CD4-positive, alpha-beta T cell (primary cell): Measurements from ENCODE around the gene RNU6-1. TPM values are rescaled to one million over a fixed set of nuclear protein-coding genes. Genes with fewer than 3 reads are reported as not detected.

Source experiments
- ATAC-seq: fragments of 200-7000 bp; cut with Tn5 transposase; one replicate; pipeline ENCODE4 v1.10.0; 2022; ENCODE audit warnings: mild to moderate bottlenecking; ENCODE audit not compliant: poor library complexity
- CTCF ChIA-PET: fragments of 350-600 bp; sonication (Branson Sonifier 250); formaldehyde crosslinking; loops from one replicate; lab custom pipeline; 2021; ENCODE audit warnings: antibody characterized with exemption, inconsistent platforms; lab: Charles Lee
- POLR2A ChIA-PET: fragments of 350-600 bp; sonication (Branson Sonifier 250); formaldehyde crosslinking; loops from one replicate; lab custom pipeline; 2021; ENCODE audit warnings: antibody characterized with exemption, inconsistent platforms; lab: Charles Lee
- DNase-seq, 14 experiments: peaks; one replicate each; pipeline ENCODE4 v3.0.0-alpha.2; 2013 to 2020; ENCODE audit warnings: mixed read lengths in 2 of 14
- H3K27ac ChIP-seq, 2 donors: one replicate each; pipeline versions ENCODE4 v1.5.1 to v1.7.0; 2013; ENCODE audit warnings: low read length in 2 of 2, low read depth in 1 of 2, mild to moderate bottlenecking in 1 of 2
- H3K27me3 ChIP-seq, 2 experiments: 1 replicate in 1 of 2; 2 replicates in 1 of 2; pipeline versions ENCODE4 v1.6.1 to v1.7.0; 2013; ENCODE audit warnings: low read length in 2 of 2, control low read depth in 1 of 2, mild to moderate bottlenecking in 1 of 2, moderate library complexity in 1 of 2; ENCODE audit not compliant: insufficient read depth in 2 of 2, control insufficient read depth in 1 of 2
- H3K36me3 ChIP-seq: one replicate; pipeline ENCODE4 v1.6.1; 2013; ENCODE audit warnings: low read length, control low read depth; ENCODE audit not compliant: insufficient read depth
- H3K4me1 ChIP-seq: one replicate; pipeline ENCODE4 v1.6.1; 2013; ENCODE audit warnings: low read length, control low read depth; ENCODE audit not compliant: insufficient read depth
- H3K4me3 ChIP-seq: one replicate; pipeline ENCODE4 v1.5.1; 2013; ENCODE audit warnings: mild to moderate bottlenecking, low read length, moderate library complexity
- H3K9me3 ChIP-seq, 2 experiments: 1 replicate in 1 of 2; 2 replicates in 1 of 2; pipeline versions ENCODE4 v1.6.1 to v1.7.0; 2013; ENCODE audit warnings: low read length in 2 of 2, mild to moderate bottlenecking in 2 of 2, control low read depth in 1 of 2, moderate library complexity in 1 of 2; ENCODE audit not compliant: control insufficient read depth in 1 of 2, insufficient read depth in 1 of 2
- H3K27ac Mint-ChIP-seq: one replicate; pipeline ENCODE4 v1.8.0; 2020; ENCODE audit warnings: mixed read lengths
- H3K27me3 Mint-ChIP-seq: one replicate; pipeline ENCODE4 v1.8.0; 2021; ENCODE audit warnings: mixed read lengths
- H3K36me3 Mint-ChIP-seq: one replicate; pipeline ENCODE4 v1.8.0; 2021; ENCODE audit warnings: low read depth, mixed read lengths
- H3K4me1 Mint-ChIP-seq: one replicate; pipeline ENCODE4 v1.8.0; 2021; ENCODE audit warnings: low read depth, mixed read lengths
- H3K4me3 Mint-ChIP-seq: one replicate; pipeline ENCODE4 v1.8.0; 2020; ENCODE audit warnings: mild to moderate bottlenecking, mixed read lengths
- H3K9me3 Mint-ChIP-seq: one replicate; pipeline ENCODE4 v1.8.0; 2020; ENCODE audit warnings: mixed read lengths
- intact Hi-C, 2 experiments: fragments of 100-400 bp; cut with DNase I in 1 of 2; cut with micrococcal nuclease in 1 of 2; formaldehyde crosslinking; loops; one replicate each; pipeline versions ENCODE4 v1.15.1 to v1.9.0; 2023 to 2025; cut with DNase I, micrococcal nuclease
- total RNA-seq, 174 experiments: library from RNA in 2 of 174; stranded (reverse) in 2 of 174; gene quantifications; one replicate each; pipeline ENCODE4 v1.2.3 and lab custom pipeline; 2021 to 2026
- TF ChIP-seq, protein P1 (sequence below): fragments of 200-600 bp; IDR thresholded peaks from one replicate; pipeline ENCODE4 v1.8.0; 2022; ENCODE audit warnings: antibody characterized with exemption, mild to moderate bottlenecking

RNU6-1 gene
- total RNA-seq, 2 experiments from 2014 or later, result not detected

DNA sequence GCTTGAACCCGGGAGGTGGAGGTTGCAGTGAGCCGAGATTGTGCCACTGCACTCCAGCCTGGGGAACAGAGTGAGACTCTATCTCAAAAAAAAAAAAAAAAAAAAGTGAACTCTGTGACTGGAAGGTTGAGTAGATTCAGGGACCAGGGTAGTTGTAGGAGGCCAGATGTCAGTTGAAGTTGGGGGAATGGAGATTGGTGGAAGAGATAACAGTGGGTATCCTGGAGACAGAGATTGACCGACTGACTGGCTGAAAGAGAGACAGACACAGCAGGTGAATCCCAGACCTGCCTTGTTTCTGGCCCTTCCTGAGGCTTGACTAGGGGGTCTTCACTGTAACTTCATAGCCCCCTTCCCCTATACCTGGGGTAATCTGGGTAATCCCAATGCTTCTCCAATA is 22.1 kb upstream of the RNU6-1 start:
- no peak overlapping the region for H3K4me3 ChIP-seq
- ChIA-PET CTCF (no interaction called here), POLR2A (no interaction called here)
- H3K36me3 ChIP-seq, result no peaks in the 10 kb centered on the region
- H3K27me3 Mint-ChIP-seq, result peaks cover 6% of the 10 kb centered on the region
- ATAC-seq (no peak), DNase-seq (no peak)
- no peaks in the 10 kb centered on the region for H3K9me3 ChIP-seq
- H3K36me3 Mint-ChIP-seq, result no peaks in the 10 kb centered on the region
- peaks cover 10% of the 10 kb centered on the region for H3K4me1 ChIP-seq
- H3K4me1 Mint-ChIP-seq, result no peaks in the 10 kb centered on the region
- TF ChIP-seq, protein P1, sequence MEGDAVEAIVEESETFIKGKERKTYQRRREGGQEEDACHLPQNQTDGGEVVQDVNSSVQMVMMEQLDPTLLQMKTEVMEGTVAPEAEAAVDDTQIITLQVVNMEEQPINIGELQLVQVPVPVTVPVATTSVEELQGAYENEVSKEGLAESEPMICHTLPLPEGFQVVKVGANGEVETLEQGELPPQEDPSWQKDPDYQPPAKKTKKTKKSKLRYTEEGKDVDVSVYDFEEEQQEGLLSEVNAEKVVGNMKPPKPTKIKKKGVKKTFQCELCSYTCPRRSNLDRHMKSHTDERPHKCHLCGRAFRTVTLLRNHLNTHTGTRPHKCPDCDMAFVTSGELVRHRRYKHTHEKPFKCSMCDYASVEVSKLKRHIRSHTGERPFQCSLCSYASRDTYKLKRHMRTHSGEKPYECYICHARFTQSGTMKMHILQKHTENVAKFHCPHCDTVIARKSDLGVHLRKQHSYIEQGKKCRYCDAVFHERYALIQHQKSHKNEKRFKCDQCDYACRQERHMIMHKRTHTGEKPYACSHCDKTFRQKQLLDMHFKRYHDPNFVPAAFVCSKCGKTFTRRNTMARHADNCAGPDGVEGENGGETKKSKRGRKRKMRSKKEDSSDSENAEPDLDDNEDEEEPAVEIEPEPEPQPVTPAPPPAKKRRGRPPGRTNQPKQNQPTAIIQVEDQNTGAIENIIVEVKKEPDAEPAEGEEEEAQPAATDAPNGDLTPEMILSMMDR, result no peak
- H3K27ac ChIP-seq, result no peak overlapping the region
- H3K27me3 ChIP-seq, result no peaks in the 10 kb centered on the region
- no peak overlapping the region for H3K27ac Mint-ChIP-seq
- intact Hi-C loops, result loop anchor here in 1 of 2 experiments (2.0 kb wide), 1 partner anchor 349 kb away; no protein-coding TSS in a partner anchor
- H3K4me3 Mint-ChIP-seq, result no peak overlapping the region
- H3K9me3 Mint-ChIP-seq, result no peaks in the 10 kb centered on the region

DNA sequence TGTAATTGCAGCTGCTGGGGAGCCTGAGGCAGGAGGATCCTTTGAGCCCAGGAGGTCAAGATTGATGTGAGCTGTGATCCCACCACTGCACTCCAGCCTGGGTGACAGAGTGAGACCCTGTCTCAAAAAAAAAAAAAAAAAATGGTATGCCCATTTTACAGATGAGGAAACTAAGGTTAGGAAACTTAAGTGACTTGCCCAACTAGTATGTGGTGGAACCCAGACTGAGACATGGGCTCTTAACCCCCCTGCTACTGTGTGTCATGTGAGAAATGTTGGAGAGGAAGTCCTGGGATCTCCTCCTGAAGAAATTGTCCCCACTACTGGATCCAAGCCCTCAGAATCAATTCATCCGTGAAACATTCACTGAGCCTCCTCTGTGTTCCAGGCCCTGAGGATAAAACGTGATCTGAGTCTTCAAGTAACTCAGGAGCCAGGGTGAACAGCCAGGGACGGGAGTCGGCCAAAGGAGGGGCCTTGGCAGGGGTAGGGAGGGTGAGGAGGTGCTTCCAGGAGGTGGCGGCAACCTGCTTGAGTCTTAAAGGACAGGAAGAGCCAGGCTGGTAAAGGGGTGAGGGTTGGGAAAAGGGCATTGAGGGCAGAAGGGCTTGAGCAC is 19.6 kb upstream of the RNU6-1 start:
- Mint-ChIP-seq H3K4me3 (no peak overlapping the region), H3K36me3 (no peaks in the 10 kb centered on the region), H3K4me1 (no peaks in the 10 kb centered on the region), H3K27me3 (peaks cover 6% of the 10 kb centered on the region), H3K27ac (no peak overlapping the region), H3K9me3 (no peaks in the 10 kb centered on the region)
- POLR2A ChIA-PET, result no interaction called here
- peaks cover 10% of the 10 kb centered on the region for H3K4me1 ChIP-seq
- CTCF ChIA-PET, result no interaction called here
- H3K36me3 ChIP-seq, result no peaks in the 10 kb centered on the region
- H3K9me3 ChIP-seq, result no peaks in the 10 kb centered on the region
- intact Hi-C loops, result no loop called here
- ATAC-seq (no peak), DNase-seq (no peak)
- H3K27me3 ChIP-seq, result no peaks in the 10 kb centered on the region
- H3K4me3 ChIP-seq, result no peak overlapping the region
- no peak overlapping the region for H3K27ac ChIP-seq
- TF ChIP-seq, protein P1, result no peak

GRCh38 chr15:67857220-67857619 is 17.4 kb upstream of the RNU6-1 start:
- no peak overlapping the region for H3K4me3 Mint-ChIP-seq
- no peak overlapping the region for H3K27ac Mint-ChIP-seq
- ChIA-PET CTCF (no interaction called here), POLR2A (interaction anchor here (0.5 kb wide), 1 partner anchor 11 kb away, joined by 3 read pairs; no protein-coding TSS in a partner anchor)
- Histone ChIP-seq H3K27me3 (no peaks in the 10 kb centered on the region), H3K9me3 (no peaks in the 10 kb centered on the region), H3K27ac (no peak overlapping the region), H3K4me3 (no peak overlapping the region), H3K4me1 (no peaks in the 10 kb centered on the region), H3K36me3 (no peaks in the 10 kb centered on the region)
- no peaks in the 10 kb centered on the region for H3K36me3 Mint-ChIP-seq
- H3K4me1 Mint-ChIP-seq, result no peaks in the 10 kb centered on the region
- TF ChIP-seq, protein P1, result no peak
- H3K27me3 Mint-ChIP-seq, result peaks cover 1% of the 10 kb centered on the region
- H3K9me3 Mint-ChIP-seq, result no peaks in the 10 kb centered on the region
- DNase-seq, result no peak
- no peak for ATAC-seq
- intact Hi-C loops, result no loop called here
